HG03135 (cell line): ENCODE measurements around the gene PDIA6.

Experiments
- ATAC-seq: cut with Tn5 transposase; IDR thresholded peaks from one replicate; pipeline ENCODE4 v1.9.1; 2021; ENCODE audit warnings: mild to moderate bottlenecking, moderate library complexity; ENCODE audit not compliant: unreplicated experiment

Gene PDIA6

DNA sequence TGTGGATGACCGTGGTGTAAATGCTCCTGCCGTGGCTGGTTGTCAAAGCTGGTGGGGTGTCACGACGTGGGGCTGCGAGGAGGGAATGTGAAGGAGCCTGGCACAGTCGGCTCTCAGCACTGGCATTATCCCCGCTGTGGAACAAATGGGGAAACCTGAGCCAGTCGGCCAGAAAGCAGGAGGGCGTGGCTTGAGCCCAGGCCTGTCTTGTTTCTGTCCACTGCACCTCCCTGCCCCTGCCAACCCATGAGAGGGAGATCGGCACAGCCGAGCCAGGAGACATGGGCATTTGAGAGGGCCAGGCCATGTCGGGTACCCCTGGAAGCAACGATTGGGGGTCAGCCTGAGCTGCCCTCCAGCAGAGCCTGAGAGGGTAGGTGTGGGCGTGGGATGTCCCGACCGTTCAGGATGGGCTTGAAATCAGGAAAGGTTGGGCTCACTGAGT lies 44.5 kb downstream of the PDIA6 start:
- ATAC-seq = no peak

DNA sequence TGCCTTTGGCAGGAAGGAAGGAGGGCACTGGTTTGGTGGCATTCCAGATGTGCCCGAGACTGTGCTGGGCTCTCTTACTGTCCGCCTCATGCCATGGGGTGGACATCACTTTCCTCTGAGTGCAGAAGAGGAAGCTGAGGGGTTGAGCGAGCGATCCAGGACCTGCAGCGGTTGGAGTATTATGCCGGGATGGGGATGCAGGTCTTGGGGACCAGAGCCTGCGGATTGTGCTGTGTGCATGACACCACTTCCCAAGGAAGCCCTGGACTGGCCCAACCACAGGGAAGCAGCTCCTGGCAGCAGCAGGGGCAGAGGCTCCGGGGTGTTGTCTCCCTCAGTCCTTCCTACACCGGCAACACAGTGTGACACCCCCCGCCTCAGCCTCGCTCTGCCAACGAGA lies 46.7 kb downstream of the PDIA6 start:
- ATAC-seq = no peak

DNA sequence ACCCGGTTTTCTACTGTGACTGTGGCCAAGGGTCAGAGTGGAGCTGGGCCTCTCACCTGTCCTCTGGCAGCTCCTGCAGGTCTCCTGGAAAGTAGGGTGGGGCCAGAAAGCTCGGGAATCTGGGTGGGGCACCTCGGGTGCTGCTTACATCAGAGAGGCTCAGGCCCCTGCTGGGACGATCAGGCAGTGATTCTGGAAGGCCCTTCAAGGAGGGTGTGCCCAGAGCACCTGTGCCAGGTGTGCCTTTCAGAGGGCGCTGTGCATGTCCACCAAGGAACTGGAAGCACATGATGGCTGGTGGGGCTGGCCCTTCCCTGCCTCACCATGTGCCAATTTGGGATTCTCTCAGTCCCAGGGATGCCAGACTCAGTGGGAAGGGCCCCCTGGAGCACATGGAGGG lies 47.1 kb downstream of the PDIA6 start:
- ATAC-seq = no peak

DNA sequence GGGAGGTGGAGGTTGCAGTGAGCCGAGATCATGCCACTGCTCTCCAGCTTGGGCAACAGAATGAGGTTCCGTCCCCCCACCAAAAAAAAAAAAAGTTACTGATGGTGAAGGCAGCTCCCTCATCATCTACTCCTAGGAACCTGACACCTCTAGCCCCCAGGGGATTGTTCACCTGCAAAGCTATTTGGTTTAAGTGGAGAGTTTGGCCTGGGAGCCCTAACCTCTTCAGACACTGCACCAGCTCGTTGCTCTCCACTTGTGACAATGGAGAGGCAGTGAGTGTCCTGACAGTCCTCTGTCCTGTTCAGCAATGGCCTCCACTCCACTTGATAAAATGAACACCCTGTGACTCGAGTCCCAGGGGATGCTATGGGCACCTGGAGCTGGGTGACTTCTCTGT lies 47.7 kb downstream of the PDIA6 start:
- ATAC-seq = no peak

DNA sequence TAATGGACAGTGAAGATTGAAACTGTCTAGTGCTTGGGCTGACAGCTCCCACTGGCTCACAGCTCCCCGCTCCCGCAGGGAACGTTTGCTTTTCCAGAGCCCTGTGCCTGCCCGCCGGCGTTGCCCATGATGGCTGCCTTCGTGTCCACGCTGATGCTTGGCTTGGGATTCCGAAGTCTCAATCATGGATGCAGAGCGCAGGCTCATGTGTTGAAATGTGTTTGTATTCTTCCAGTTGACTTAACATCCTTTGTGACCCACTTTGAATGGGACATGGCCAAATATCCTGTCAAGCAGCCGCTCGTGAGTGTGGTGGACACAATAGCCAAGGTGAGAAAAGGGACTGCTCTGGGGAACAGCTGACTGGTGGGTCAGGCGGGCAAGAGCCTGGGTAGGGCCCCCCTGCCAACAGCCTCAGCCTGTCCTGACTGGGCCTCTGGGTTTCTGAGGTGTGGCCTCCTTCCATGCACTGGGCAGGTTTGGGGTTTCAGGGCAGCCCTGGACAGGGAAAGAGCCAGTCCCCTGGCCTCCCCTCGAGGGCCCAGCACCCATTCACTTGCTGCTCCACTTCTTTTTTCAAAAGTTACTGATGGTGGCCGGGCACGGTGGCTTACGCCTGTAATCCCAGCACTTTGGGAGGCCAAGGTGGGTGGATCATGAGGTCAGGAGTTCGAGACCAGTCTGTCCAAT lies 48.3 kb downstream of the PDIA6 start:
- ATAC-seq = no peak

DNA sequence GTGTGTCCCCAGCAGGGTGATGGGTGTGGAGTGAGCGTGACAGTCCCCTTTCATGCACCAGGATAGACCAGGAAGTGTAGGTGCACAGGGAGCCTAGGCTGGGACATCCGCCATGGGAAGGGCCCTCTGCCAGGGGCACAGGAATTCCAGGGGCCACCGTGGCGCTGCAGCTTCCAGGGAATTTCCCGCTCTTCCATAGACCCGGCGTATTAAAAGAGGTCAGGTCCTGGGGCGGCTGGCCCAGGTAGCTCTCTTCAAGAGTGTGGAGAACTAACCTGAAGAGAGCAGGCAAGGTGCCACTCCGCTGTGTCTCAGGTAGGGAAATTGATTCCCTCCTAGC lies 49.2 kb downstream of the PDIA6 start:
- ATAC-seq = no peak

DNA sequence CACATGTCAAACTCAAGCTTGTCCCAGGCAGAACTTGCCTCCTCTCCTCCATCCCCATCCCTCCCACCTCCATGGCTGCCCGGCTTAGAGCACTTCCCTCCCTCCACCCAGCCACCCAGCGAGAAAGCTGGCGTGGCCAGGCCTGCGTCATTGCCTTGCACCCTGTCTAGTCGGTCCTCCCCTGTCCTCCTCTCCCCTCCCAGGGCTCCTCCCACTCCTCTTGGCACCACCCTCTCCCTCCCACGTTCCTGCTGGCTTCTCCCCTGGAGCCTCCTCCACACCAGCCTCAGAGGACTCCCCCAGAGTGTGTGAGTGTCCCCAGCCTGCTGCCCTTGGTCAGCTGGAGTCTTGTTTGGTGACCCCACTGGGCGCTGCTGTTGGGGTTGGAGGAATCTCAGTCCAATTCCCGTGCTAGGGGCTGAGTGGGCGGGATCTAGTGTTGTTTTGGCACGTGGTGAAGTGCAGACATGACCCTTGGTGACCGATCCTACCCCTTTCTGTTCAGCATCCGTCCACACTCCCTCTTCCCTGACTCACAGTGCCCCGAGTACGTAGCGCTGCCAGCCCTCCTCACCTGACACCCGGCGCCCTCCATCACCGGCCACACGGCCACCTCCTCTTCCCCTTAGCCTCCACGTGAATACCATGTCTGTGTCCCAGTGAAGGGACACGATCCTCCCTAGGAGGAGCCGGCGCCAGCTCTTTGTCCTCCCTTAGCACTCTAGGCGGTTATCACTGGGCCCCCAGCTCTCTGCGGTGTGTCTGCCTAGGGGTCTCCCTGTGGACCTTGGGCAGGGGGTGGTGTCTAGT lies 49.7 kb downstream of the PDIA6 start:
- ATAC-seq = no peak

DNA sequence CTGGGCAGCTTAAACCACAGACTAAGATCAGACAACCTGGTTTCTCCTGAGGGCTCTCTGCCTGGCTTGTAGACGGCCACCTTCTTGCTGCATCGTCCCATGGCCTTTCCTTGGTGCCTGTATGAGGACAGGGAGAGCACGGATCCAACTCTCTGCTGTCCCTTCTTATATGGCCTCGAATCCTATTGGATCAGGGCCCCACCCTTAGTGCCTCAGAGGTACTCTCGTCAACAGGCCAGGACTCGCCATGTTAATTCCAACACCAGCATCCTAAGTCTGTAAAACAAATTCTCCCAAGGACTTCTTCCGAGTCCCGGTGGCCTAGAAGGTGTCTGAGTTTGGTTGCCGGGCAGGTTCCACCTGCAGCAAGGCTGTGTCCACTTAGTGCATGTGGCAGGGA lies 51.0 kb downstream of the PDIA6 start:
- ATAC-seq = no peak

DNA sequence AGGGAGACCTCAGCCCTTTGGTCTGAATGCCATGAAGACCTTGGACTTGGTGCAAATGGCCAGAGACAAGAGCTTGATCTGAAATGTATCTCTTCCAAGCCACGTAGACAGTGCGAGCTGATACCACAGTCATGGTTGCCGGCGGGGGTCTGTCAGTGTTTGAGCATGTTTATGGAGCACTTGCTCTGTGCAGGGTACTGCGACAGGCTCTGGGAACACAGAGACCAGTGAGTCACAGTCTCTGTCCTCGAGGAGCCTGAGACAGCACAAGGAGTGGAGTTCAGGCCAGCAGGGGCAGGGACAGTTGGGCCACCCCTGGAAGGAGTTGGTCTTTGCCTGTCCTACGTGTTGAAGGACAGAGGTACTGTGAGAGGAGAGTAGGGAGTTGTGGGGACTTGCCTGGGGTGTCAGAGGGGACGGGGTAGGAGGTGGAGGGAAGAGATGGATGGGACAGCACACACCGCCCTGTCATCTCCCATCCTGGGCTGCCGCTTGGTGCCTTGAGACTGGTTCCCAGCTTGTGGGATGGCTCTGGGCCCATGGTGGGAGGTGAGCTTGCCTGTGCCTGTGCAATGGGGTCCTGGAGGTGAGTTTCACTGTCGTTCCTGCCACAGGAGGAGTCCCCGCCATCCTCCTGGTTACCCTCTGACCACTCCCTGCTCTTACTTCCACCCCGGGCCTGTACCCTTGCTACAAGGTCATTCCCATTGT lies 51.6 kb downstream of the PDIA6 start:
- ATAC-seq = no peak

DNA sequence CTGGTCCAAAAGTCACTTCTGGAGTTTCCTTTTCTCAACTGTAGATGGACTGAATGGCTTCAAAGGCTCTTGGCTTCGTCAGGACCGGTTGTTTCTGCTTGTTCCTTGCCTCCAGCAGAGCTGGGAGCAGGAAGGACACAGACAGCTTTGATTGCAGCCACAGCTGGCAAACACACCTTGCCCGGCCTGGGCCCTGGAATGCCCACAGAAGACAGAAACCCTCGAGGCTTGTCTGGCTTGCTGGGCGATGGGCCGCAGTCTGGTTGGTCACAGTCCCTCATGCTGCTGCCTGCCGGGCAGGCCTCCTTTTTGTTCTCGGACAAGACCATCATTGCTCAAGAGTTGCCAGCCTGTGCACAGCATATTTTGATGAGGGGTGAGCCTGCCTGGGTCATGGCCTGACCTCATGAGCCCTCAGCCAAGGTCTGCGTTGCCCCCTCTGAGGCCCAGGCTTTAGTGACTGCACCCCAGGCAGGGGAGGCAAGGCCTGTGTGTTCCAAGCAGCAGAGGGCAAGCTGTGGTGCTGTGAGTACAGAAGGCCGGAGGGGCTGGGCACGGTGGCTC lies 53.4 kb downstream of the PDIA6 start:
- ATAC-seq = no peak

DNA sequence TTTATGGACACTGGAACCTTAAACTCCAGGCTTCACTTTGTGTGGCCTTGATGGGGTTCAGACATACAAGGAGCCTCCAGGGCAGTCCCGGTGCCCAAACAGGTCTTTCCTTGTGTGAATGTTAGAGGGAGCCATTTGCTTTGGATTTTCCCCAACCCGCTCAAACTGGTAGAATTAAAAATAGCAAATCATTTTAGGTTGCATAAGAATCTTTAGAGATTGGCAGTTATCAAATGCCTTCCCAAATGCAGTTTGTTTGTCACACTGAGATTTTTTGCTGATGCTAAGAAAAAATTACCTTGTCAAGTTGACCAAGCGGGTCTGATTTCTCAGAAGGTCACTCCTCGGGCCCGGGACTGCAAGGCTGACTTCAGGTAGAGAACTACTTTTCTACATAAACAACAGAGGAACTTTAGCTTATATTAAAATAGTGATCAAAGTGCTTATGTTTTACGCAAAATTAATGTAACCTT lies 54.7 kb downstream of the PDIA6 start:
- no peak for ATAC-seq

DNA sequence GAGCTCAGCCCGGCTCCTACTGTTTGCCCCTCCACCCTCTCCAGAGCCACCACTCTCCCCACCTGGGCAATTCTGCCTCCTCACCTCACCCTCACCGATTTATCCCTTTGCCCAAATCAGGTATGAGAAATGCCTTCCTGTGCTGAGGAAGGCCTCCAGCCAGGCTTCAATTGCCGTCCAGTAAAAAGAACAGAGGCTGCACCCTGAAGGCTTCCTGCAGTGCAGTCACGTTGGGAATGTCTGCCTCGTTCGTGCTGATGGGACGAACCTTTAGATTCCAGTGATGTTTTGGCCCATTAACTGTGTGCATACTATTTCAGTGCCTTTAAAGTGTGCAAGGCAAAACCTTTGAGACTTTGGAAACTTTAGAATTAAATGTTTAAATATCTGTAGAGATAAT lies 57.0 kb downstream of the PDIA6 start:
- ATAC-seq = no peak

DNA sequence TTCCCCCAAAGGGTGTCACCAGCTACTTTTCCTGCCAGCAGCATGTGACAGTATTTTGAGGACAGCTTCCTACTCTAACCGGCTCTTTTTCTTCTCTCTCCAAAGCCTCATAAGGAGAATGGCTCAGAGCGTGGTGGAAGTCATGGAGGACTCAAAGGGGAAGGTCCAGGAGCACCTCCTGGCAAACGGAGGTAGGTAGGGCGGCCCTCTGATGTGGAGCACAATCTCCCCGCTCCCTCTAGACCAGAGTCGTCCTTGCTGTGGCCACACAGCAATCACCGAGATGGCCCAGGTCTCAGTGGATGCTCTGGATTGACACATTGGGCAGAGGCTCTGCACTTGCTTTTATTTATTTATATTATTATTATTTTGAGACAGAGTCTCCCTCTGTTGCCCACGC lies 58.7 kb downstream of the PDIA6 start:
- ATAC-seq = no peak

DNA sequence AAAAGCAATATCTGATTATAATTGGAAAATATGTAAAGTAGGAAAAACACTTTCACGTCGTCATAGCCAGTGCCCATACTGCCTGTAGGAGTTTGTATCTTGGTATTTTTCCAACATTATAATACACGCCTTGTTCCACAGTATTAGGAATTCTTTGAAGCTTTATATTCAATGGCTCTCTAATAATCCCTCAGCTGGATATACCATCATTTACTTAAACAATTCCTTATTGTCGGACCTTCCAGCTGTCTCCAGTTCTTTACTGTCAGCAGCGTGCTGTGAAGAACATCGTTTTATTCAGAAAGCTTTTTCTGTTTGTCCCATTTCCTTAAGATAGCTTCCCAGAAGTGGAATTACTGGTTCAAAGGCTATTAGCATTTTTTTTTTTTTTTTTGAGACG lies 59.4 kb downstream of the PDIA6 start:
- ATAC-seq = no peak

DNA sequence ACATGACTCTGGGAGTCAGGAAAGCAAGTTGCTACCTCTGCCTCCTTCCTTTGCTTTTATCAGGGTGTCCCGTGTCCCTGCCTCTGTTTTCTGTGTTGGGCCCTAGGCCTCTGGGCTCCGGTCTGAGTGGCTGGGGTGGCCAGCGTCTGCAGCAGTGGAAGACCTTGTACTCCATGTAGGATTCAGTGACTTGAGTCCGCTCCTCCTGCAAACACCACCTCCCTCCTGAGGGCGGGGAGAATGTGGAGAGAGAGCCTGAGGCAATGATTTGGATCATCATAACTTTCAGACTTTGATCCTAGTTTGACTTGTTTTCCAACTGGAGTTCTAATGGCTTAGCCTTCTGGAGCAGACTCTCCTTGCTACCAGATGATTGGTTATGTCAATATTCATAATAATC lies 60.3 kb downstream of the PDIA6 start:
- no peak for ATAC-seq

DNA sequence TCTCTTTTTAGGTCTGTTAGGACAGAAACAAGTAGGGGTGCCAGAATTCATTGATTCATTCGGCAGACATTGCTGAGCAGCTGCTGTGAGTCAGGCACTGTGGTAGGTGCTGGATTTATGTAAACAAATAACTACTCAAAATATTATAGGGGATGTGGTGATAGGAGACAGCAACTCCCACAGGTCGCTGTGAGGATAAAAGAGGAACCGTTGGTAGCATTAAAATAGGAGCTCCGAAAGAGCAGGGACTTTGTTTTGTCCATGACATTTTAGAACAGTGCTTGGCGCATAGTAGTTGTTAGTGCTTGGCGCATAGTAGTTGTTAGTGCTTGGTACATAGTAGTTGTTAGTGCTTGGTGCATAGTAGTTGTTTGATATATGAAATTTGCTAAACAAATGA lies 62.0 kb downstream of the PDIA6 start:
- ATAC-seq = no peak

DNA sequence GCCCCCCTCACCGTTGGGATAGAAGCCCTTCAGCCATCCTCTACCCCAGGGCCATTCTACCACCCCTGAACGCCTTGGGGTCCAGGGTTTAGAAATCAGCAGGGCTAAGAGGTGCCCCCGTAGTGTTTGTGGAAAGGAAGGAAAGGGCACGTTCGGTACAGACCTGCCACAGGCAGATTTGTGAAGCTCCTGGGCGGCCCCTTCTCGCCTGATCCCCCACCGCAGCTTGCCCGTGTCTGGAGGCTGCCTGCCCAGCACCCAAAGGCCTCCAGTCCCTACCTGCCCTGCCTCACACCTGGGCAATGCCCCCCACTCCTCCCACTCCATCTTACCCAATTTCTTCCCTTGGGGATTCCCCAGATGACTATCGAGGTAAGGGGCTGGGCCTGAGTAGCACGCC lies 69.9 kb downstream of the PDIA6 start:
- no peak for ATAC-seq

DNA sequence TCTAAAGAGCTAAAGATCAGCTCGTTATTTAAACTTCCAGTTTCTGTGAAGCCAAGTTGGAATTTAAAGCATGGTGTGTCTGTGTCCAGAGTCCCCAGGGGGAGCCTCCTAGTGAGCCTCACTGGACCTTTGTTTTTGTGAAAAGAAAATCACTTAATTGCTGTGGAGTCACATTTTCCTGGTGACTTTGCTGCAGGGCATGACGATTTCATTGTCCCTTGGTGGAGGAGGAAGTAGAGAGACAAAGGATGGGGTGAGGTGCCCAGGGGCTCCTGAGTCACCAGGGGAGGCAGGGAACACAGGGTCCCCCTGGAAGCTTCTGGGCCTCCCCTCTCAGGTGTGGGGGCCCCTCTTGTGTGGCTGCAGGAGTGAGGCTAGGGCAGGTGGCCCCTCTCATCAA lies 71.4 kb downstream of the PDIA6 start:
- ATAC-seq = no peak

DNA sequence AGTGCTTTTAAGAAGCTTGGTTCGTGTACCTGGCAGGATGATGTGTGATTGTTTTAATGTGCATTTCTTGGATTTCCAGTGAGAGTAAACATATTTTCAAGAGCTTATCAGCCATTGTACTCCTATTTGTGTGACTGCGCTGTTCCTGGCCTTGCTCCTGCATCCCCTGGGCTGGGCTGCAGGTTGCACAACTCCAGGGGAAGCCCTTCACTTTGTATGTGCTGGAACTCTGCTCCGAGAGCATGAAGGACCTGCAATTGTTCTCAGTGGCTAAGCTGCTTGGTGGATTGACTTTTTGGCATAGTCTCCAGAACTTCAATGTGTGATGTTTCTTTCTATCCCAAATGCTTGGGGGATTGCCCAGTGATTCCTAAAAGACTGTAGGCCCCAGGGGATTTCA lies 72.4 kb downstream of the PDIA6 start:
- no peak for ATAC-seq

DNA sequence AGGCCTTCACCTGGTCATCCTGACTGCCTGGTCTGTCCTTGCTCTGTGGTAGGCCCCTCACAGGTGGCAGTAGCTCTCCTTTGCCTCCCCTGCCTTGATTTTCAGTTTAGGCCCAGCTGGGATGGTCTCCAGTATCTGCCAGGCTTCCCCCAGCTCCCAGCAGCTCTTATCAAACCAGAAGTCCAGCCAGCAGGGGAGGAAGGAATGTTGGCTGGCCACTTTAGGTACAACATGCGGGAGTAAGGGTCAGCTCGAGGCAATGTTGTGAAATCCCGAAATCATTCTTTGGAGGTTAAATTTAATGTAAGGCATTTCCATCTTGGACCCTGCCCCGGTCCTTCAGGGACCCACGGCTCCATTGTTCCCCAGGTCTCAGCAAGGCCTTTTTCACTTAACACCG lies 74.4 kb downstream of the PDIA6 start:
- no peak for ATAC-seq

DNA sequence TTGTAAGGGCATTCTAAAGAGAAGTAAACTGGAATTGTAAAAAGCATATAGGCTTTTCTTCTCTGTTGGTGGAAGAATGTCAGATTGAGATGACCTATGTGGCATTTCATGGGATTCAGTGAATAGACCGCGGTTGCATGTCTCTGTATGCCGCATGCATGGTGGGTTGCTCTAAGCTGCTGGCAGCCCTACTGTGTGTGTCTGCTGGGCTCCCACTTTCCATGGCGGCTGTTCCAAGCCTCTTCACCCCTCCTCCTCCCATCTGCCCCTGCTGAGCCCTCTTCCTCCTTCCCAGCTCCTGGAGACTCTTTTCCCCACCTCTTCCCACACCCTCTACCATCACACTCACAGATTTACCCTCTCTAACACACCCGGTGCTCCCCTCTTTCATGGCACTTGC lies 78.6 kb downstream of the PDIA6 start:
- ATAC-seq = no peak

DNA sequence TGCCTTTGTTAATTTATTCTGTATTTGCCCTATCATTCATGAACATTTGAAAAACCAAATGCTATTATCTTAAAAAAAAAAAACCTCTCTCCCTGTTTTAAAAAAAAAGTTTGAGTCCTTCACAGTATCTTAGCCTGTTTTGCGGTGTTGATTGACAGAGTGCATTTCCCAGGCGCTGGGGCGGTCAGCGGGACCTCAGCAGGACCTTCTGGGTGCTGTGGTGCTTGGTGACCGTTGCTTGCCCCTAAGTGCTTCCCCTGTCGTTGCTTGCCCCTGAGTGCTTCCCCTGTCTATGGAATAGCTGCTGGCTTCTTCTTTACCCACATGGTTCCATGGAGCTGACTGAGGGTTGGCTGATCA lies 79.0 kb downstream of the PDIA6 start:
- ATAC-seq = no peak
